ENCODE data around the gene NAP1L5. TPM values are rescaled to one million over a fixed set of nuclear protein-coding genes. Genes with fewer than 3 reads are reported as not detected.

NAP1L5 gene
- total RNA-seq, 3 donors from 2014 or later = 1.1 to 5.8 (median 1.7) TPM

DNA sequence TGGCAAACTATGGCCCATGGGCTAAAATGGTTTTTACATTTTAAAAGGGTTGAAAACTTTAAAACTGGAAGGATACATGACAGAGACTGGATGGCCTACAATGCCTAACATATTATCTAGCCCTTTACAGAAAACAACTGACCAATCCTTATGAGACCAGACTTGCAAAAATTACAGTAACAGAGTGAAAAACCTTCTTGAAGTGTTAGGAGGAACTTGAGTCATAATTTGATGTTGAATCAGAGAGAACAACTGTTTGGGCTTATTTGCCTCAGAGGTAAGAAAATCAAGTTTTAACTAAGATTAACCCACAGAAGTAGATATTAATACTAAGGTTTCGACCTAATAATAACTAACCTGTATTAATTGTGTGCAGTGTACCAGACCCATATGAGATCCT is 12.4 kb upstream of the NAP1L5 start:
- no peaks in the 10 kb centered on the region for H3K36me3 ChIP-seq (ENCODE audit: low read depth)
- intact Hi-C loops (cut with DNase I, micrococcal nuclease) = loop anchor here in 1 of 2 donors (10.0 kb wide), 1 partner anchor 315 kb away; no protein-coding TSS in a partner anchor
- no peak for ATAC-seq

GRCh38 chr4:88706574-88706973 is 8.9 kb upstream of the NAP1L5 start:
- Histone ChIP-seq H3K9me3 (no peaks in the 10 kb centered on the region), H3K4me3 (no peak overlapping the region), H3K4me1 (ENCODE audit: low read depth) (no peaks in the 10 kb centered on the region), H3K36me3 (ENCODE audit: low read depth) (no peaks in the 10 kb centered on the region)
- ATAC-seq = no peak
- intact Hi-C loops (cut with DNase I, micrococcal nuclease) = loop anchor here in 1 of 2 donors (10.0 kb wide), 1 partner anchor 318 kb away; no protein-coding TSS in a partner anchor
- DNase-seq = no peak
- TF ChIP-seq CTCF (IDR thresholded peaks at IDR 0.05) = no peak

More for the DNA sequence above, 12.4 kb upstream of the NAP1L5 start:
- Histone ChIP-seq H3K4me3 (no peak overlapping the region), H3K9me3 (no peaks in the 10 kb centered on the region), H3K4me1 (ENCODE audit: low read depth) (no peaks in the 10 kb centered on the region)
- DNase-seq = no peak
- no peak for TF ChIP-seq CTCF (IDR thresholded peaks at IDR 0.05)

DNA sequence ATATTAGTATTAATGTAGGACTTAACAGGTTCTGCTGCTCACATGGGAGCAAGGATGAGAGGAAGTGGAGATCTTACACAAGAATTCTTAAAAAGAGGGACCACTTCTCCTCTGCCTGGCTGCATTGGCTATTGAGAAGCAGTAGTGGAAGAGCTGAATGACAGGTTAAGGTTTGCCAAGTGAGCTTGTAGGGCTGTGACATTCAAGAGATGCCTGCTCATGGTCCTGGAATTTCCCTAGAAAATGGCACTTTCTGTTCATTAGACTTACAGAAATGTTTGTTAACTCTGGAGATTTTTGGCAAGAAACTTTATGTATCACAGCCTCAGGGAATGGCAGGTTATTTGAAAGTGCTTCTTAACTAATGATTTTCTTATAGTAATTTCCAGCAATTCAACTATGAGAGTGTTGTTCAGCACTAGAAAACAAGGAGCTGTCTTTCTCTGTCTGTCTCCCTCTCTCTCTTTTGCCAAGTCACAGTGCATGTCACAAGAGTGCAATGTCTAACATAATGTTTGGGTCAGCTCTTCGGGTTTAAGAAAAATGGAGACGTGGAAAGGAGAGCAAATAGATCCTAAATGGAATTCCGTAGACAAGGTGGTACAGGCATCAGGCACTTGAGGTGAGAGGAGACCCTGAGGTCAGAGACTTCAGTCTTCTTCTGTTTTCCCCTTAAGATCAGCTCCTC is 8.3 kb upstream of the NAP1L5 start:
- DNase-seq (no peak), ATAC-seq (no peak)
- no peak for TF ChIP-seq CTCF (IDR thresholded peaks at IDR 0.05)
- no peaks in the 10 kb centered on the region for H3K4me1 ChIP-seq (ENCODE audit: low read depth)
- no peaks in the 10 kb centered on the region for H3K9me3 ChIP-seq
- H3K36me3 ChIP-seq (ENCODE audit: low read depth) = no peaks in the 10 kb centered on the region
- H3K4me3 ChIP-seq = no peak overlapping the region
- intact Hi-C loops (cut with DNase I, micrococcal nuclease) = loop anchor here in 1 of 2 donors (10.0 kb wide), 1 partner anchor 319 kb away; no protein-coding TSS in a partner anchor

GRCh38 chr4:88705223-88705622 is 7.6 kb upstream of the NAP1L5 start:
- intact Hi-C loops (cut with DNase I, micrococcal nuclease) = loop anchor here in 1 of 2 donors (10.0 kb wide), 1 partner anchor 320 kb away; no protein-coding TSS in a partner anchor
- no peaks in the 10 kb centered on the region for H3K4me1 ChIP-seq (ENCODE audit: low read depth)
- H3K9me3 ChIP-seq = no peaks in the 10 kb centered on the region
- DNase-seq (no peak), ATAC-seq (no peak)
- H3K4me3 ChIP-seq = no peak overlapping the region
- TF ChIP-seq CTCF (IDR thresholded peaks at IDR 0.05) = no peak
- no peaks in the 10 kb centered on the region for H3K36me3 ChIP-seq (ENCODE audit: low read depth)

DNA sequence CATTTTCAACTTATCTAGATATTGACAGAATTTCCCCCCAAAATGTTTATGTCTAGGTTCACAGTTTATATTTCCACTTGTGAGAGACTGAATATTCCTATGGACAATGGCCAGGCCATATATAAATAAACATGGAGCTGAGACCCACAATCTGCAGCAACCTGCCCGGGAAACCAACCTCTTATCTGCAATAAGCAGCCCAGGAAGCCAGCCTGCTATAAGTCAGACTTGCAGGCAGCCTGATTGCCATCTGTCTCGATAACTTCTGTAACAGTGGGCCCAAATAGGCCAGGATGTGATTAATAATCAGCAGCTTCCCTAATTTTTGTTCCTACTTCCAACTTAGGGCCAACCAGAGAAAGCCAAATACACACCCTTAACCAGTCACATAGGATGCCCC is 5.2 kb upstream of the NAP1L5 start:
- DNase-seq (no peak), ATAC-seq (no peak)
- H3K36me3 ChIP-seq (ENCODE audit: low read depth) = no peaks in the 10 kb centered on the region
- intact Hi-C loops (cut with DNase I, micrococcal nuclease) = loop anchor here in 1 of 2 donors (10.0 kb wide), 1 partner anchor 322 kb away; no protein-coding TSS in a partner anchor
- H3K4me1 ChIP-seq (ENCODE audit: low read depth) = no peaks in the 10 kb centered on the region
- H3K9me3 ChIP-seq = no peaks in the 10 kb centered on the region
- no peak overlapping the region for H3K4me3 ChIP-seq
- TF ChIP-seq CTCF (IDR thresholded peaks at IDR 0.05) = no peak
